ENCODE data around the gene ACTR1B.

The ACTR1B gene

DNA sequence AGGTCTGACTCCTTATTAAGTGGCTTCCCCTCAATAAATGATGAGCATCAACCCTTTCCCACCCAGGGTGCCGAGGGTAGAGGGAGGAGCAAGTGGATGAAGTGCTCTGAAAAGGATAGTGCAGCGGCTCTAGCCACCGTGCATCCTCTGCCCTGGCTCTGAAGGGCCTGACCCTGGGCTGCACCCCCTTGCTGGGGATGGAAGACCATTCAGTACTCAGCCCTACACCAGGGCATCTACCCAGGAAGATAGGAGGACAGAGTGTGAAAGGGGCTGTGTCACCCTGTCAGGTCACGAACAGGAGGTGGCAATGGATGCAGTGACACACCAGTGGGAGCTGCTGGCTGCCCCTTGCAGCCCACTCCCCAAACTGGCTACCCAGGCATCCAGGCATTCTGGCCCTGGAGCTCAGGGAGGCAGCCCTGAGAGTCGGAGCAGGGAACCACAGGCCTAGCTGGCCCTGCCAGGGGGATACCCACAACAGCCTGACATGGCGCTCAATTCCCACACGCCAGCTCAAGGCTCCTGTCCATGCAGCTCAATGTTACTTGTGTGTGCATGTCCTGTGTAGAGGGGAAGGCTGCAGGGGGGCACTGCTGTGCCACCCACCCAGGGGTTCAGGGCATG, 7.6 kb downstream of the ACTR1B start:
- no peak for DNase-seq
- intact Hi-C loops (cut with DNase I; ENCODE audit: low total_unique reads) = no loop called here
- H3K4me3 ChIP-seq = no peak overlapping the region
- H3K27ac ChIP-seq = no peak overlapping the region
- H3K36me3 ChIP-seq = peaks cover 38 to 70% (median 55%) of the 10 kb centered on the region in 3 donors
- TF ChIP-seq, protein P1, sequence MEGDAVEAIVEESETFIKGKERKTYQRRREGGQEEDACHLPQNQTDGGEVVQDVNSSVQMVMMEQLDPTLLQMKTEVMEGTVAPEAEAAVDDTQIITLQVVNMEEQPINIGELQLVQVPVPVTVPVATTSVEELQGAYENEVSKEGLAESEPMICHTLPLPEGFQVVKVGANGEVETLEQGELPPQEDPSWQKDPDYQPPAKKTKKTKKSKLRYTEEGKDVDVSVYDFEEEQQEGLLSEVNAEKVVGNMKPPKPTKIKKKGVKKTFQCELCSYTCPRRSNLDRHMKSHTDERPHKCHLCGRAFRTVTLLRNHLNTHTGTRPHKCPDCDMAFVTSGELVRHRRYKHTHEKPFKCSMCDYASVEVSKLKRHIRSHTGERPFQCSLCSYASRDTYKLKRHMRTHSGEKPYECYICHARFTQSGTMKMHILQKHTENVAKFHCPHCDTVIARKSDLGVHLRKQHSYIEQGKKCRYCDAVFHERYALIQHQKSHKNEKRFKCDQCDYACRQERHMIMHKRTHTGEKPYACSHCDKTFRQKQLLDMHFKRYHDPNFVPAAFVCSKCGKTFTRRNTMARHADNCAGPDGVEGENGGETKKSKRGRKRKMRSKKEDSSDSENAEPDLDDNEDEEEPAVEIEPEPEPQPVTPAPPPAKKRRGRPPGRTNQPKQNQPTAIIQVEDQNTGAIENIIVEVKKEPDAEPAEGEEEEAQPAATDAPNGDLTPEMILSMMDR (IDR thresholded peaks at IDR 0.05) = no peak
- H3K27me3 ChIP-seq = no peaks in the 10 kb centered on the region
- H3K4me1 ChIP-seq = peaks cover 0 to 12% (median 8%) of the 10 kb centered on the region in 4 donors
- H3K9me3 ChIP-seq = peaks cover 0 to 6% (median 0%) of the 10 kb centered on the region in 3 donors

DNA sequence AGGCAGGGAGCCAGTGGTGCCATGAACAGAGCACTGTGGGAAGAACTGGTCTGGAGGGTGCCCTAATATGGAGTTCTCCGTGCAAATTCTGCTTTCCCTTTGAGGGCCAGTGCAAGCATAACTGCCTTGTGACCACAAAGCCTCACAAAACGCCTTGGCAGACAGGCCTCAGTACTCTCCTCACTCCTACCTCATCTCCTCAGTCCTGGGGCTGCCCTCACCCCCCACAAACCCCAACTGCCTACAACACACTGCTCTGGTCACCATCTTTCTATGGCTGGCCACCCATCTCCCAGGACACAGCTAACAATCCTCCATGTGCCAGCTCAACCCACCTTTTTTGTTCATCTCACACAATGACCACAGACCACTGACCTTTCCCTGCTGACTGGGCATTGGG, 9.1 kb downstream of the ACTR1B start:
- Histone ChIP-seq H3K4me3 (no peak overlapping the region), H3K4me1 (no peaks in the 10 kb centered on the region), H3K9me3 (peaks cover 0 to 6% (median 0%) of the 10 kb centered on the region in 3 donors), H3K36me3 (peaks cover 38 to 74% (median 55%) of the 10 kb centered on the region in 3 donors), H3K27ac (no peak overlapping the region), H3K27me3 (no peaks in the 10 kb centered on the region)
- intact Hi-C loops (cut with DNase I; ENCODE audit: low total_unique reads) = no loop called here
- no peak for DNase-seq
- TF ChIP-seq, protein P1 (IDR thresholded peaks at IDR 0.05) = no peak

DNA sequence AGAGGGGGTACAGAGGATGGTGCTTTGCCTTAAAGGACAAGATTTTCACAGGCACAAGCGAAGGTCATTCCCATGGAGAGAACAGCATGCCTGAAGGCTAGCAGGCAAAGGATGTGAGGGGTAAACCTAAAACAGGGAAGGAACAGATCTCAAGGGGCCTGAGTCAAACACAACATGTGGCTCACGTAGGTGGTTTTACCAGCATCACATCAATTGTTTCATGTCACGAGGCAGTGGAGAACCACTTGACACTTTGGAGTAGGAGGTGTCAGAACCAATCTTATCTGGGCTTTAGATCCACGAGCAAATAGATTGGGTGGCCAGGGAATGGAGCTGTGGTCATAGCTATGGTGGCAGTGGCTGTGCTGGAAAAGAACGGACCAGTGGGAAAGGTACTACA, 9.5 kb downstream of the ACTR1B start:
- H3K36me3 ChIP-seq = peaks cover 40 to 74% (median 59%) of the 10 kb centered on the region in 3 donors
- no peaks in the 10 kb centered on the region for H3K27me3 ChIP-seq
- intact Hi-C loops (cut with DNase I; ENCODE audit: low total_unique reads) = no loop called here
- TF ChIP-seq, protein P1 (IDR thresholded peaks at IDR 0.05) = no peak
- H3K4me3 ChIP-seq = no peak overlapping the region
- peaks cover 0 to 6% (median 0%) of the 10 kb centered on the region in 3 donors for H3K9me3 ChIP-seq
- H3K4me1 ChIP-seq = no peaks in the 10 kb centered on the region
- no peak for DNase-seq
- H3K27ac ChIP-seq = no peak overlapping the region

DNA sequence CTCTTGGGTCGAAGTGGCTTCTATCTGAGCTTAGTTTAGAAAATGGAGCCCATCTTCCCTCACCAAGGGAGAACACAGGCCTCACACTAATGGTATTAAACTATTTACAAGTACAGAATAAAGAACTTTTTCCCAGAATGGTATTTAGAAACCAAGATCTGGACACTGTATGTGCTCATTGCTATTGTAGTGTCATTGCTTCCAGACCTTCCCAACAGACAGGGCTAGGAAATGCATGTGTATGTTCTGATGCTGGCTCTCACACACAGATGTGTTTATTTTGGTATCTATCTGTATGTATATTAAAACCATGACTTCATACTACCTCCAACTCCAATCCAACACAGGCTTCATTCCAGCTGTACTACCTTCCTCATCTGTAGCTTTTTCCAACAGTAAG, 10.0 kb downstream of the ACTR1B start:
- intact Hi-C loops (cut with DNase I; ENCODE audit: low total_unique reads) = no loop called here
- DNase-seq = no peak

DNA sequence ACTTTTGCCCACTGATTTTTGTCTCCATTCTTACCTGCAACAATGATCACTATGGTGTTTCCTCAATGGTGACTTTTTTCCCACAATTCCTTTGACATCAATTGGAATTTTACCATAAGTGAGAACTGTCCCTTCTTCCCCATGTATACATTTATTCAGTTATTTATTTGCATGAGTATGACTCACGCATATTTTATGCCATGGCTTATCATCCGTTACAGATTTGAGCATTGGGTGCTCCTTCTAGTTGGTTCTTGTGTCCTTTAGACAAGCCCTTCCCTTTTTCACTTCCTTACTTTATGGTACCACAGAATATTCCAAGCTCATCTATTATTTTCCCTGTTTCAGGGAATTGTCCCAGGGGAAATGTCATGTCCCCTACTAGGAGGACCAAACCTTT, 10.4 kb downstream of the ACTR1B start:
- no peaks in the 10 kb centered on the region for H3K27me3 ChIP-seq

More for the DNA sequence above, 10.0 kb downstream of the ACTR1B start:
- Histone ChIP-seq H3K4me1 (no peaks in the 10 kb centered on the region), H3K4me3 (no peak overlapping the region), H3K27ac (no peak overlapping the region), H3K27me3 (no peaks in the 10 kb centered on the region), H3K36me3 (peaks cover 42 to 74% (median 59%) of the 10 kb centered on the region in 3 donors), H3K9me3 (peaks cover 0 to 6% (median 0%) of the 10 kb centered on the region in 3 donors)
- TF ChIP-seq, protein P1 (IDR thresholded peaks at IDR 0.05) = no peak

More for the DNA sequence above, 10.4 kb downstream of the ACTR1B start:
- H3K4me1 ChIP-seq = no peaks in the 10 kb centered on the region
- H3K27ac ChIP-seq = no peak overlapping the region
- no peak overlapping the region for H3K4me3 ChIP-seq
- TF ChIP-seq, protein P1 (IDR thresholded peaks at IDR 0.05) = no peak
- H3K9me3 ChIP-seq = peaks cover 0 to 6% (median 0%) of the 10 kb centered on the region in 3 donors
- no peak for DNase-seq
- peaks cover 42 to 74% (median 59%) of the 10 kb centered on the region in 3 donors for H3K36me3 ChIP-seq
- intact Hi-C loops (cut with DNase I; ENCODE audit: low total_unique reads) = no loop called here
